Measurements from ENCODE around the gene ADAMTSL1.

The ADAMTSL1 gene

GRCh38 chr9:18756712-18757125 lies 282.8 kb downstream of the ADAMTSL1 start:
- DNase-seq (ENCODE audit: low spot score) = no peak
- in situ Hi-C loops (cut with MboI; ENCODE audit: low pct_unique_long_range_greater_than_20kb, low sequenced_read_pairs, unreplicated experiment) = no loop called here
- TF ChIP-seq CTCF (IDR thresholded peaks at IDR 0.05; ENCODE audit: extremely low read depth, insufficient read depth, missing control alignments) = no peak

- TF ChIP-seq CTCF (IDR thresholded peaks at IDR 0.05; ENCODE audit: extremely low read depth, insufficient read depth, missing control alignments) = no peak
- DNase-seq (ENCODE audit: low spot score) = no peak
- in situ Hi-C loops (cut with MboI; ENCODE audit: low pct_unique_long_range_greater_than_20kb, low sequenced_read_pairs, unreplicated experiment) = no loop called here
Measured at GRCh38 chr9:18759827-18760226, 285.9 kb downstream of the ADAMTSL1 start.

- in situ Hi-C loops (cut with MboI; ENCODE audit: low pct_unique_long_range_greater_than_20kb, low sequenced_read_pairs, unreplicated experiment) = no loop called here
- TF ChIP-seq CTCF (IDR thresholded peaks at IDR 0.05; ENCODE audit: extremely low read depth, insufficient read depth, missing control alignments) = no peak
- DNase-seq (ENCODE audit: low spot score) = no peak
Measured at GRCh38 chr9:18761742-18762300, 287.9 kb downstream of the ADAMTSL1 start.

- TF ChIP-seq CTCF (IDR thresholded peaks at IDR 0.05; ENCODE audit: extremely low read depth, insufficient read depth, missing control alignments) = no peak
- in situ Hi-C loops (cut with MboI; ENCODE audit: low pct_unique_long_range_greater_than_20kb, low sequenced_read_pairs, unreplicated experiment) = no loop called here
- no peak for DNase-seq (ENCODE audit: low spot score)
Measured at GRCh38 chr9:18766989-18767550, 293.1 kb downstream of the ADAMTSL1 start.

GRCh38 chr9:18768951-18769622 lies 295.1 kb downstream of the ADAMTSL1 start:
- TF ChIP-seq CTCF (IDR thresholded peaks at IDR 0.05; ENCODE audit: extremely low read depth, insufficient read depth, missing control alignments) = no peak
- peak; percentile 36 for DNase-seq (ENCODE audit: low spot score)
- in situ Hi-C loops (cut with MboI; ENCODE audit: low pct_unique_long_range_greater_than_20kb, low sequenced_read_pairs, unreplicated experiment) = no loop called here

GRCh38 chr9:18770131-18770908 lies 296.4 kb downstream of the ADAMTSL1 start:
- TF ChIP-seq CTCF (IDR thresholded peaks at IDR 0.05; ENCODE audit: extremely low read depth, insufficient read depth, missing control alignments) = no peak
- in situ Hi-C loops (cut with MboI; ENCODE audit: low pct_unique_long_range_greater_than_20kb, low sequenced_read_pairs, unreplicated experiment) = no loop called here
- no peak for DNase-seq (ENCODE audit: low spot score)
